H4 (cell line): ENCODE data around the gene PDE9A. TPM values are rescaled to one million over a fixed set of nuclear protein-coding genes. Genes with fewer than 3 reads are reported as not detected.
"Not testable (repeated sequence)": the region's sequence is repeated elsewhere in the genome, so short reads cannot be mapped to it uniquely, and the experiment has no call there.

ENCODE experiments used
- DNase-seq: peaks from one replicate; pipeline ENCODE4 v3.0.0-alpha.2; 2015; ENCODE audit warnings: low spot score
- total RNA-seq: library from RNA; depleted of rRNA; stranded (reverse); fragments of >200 nt; shearing (Covaris generic); gene quantifications from 2 replicates; pipeline ENCODE4 v1.2.3, GENCODE V29; 2014

PDE9A gene
- total RNA-seq, 1 experiment from 2014 or later = 6.4 TPM

GRCh38 chr21:42707207-42707830 is 53.9 kb downstream of the PDE9A start:
- no peak for DNase-seq

GRCh38 chr21:42708107-42708506 is 54.7 kb downstream of the PDE9A start:
- no peak for DNase-seq

- not testable (repeated sequence) for DNase-seq
Observed at GRCh38 chr21:42708916-42709315, 55.5 kb downstream of the PDE9A start.

- no peak for DNase-seq
Observed at GRCh38 chr21:42711667-42712066, 58.2 kb downstream of the PDE9A start.

- not testable (repeated sequence) for DNase-seq
Observed at GRCh38 chr21:42715427-42715826, 62.0 kb downstream of the PDE9A start.

- DNase-seq = no peak
Observed at GRCh38 chr21:42716074-42716473, 62.7 kb downstream of the PDE9A start.

GRCh38 chr21:42720484-42720883 is 67.1 kb downstream of the PDE9A start:
- not testable (repeated sequence) for DNase-seq

- DNase-seq = no peak
Observed at GRCh38 chr21:42721341-42721824, 68.0 kb downstream of the PDE9A start.

- DNase-seq = no peak
Observed at GRCh38 chr21:42722153-42722552, 68.7 kb downstream of the PDE9A start.

GRCh38 chr21:42722808-42723473 is 69.5 kb downstream of the PDE9A start:
- DNase-seq = no peak

GRCh38 chr21:42724226-42724920 is 71.0 kb downstream of the PDE9A start:
- DNase-seq = peak; percentile 98

- no peak for DNase-seq
Observed at GRCh38 chr21:42725416-42725930, 72.1 kb downstream of the PDE9A start.

GRCh38 chr21:42731264-42732032 is 78.0 kb downstream of the PDE9A start:
- DNase-seq = peak; percentile 49

GRCh38 chr21:42732033-42732410 is 78.6 kb downstream of the PDE9A start:
- DNase-seq = no peak

GRCh38 chr21:42733037-42733627 is 79.7 kb downstream of the PDE9A start:
- DNase-seq = no peak

- DNase-seq = no peak
Observed at GRCh38 chr21:42733874-42734273, 80.5 kb downstream of the PDE9A start.

- no peak for DNase-seq
Observed at GRCh38 chr21:42734323-42734971, 81.0 kb downstream of the PDE9A start.

- no peak for DNase-seq
Observed at GRCh38 chr21:42735061-42735460, 81.6 kb downstream of the PDE9A start.

GRCh38 chr21:42735944-42736343 is 82.5 kb downstream of the PDE9A start:
- no peak for DNase-seq

GRCh38 chr21:42736646-42737350 is 83.4 kb downstream of the PDE9A start:
- DNase-seq = no peak
